Measurements from ENCODE around the gene SLC25A41. TPM values are rescaled to one million over a fixed set of nuclear protein-coding genes. Genes with fewer than 3 reads are reported as not detected.

The SLC25A41 gene
- total and polyA plus RNA-seq, 2 of the 8 experiments (the other 6 are each of a cell fraction or from before 2014, with no cell fraction given) = 0.50 TPM; not detected in 1

- 0 out of 4 replicates have a peak overlapping the region, but pooled peaks of 1 of the 2 experiments have one; percentile 15 for H3K4me2 ChIP-seq (ENCODE audit: insufficient read depth in 1 of 2, low read depth in 2 of 2, low read length in 2 of 2)
- TF ChIP-seq KDM1A (IDR thresholded peaks at IDR 0.05; ENCODE audit: borderline replicate concordance, low read length) = 0 out of 2 replicates have a peak, but pooled peaks have one; percentile 15
- no peak for TF ChIP-seq SP2 (IDR thresholded peaks at IDR 0.05; ENCODE audit: low read length)
These were observed 21.5 kb downstream of the SLC25A41 start for GRCh38 chr19:6412061-6412446.

More at GRCh38 chr19:6412061-6412446, 21.5 kb downstream of the SLC25A41 start:
- no peak for FAIRE-seq
- ChIA-PET CTCF (ENCODE audit: partially characterized antibody) (interaction anchor here (0.6 to 2.7 kb wide), 9 partner anchors 8 to 286 kb away, joined by 3 to 11 read pairs (median 3); partner anchors contain the start of gene PSPN), POLR2A (ENCODE audit: partially characterized antibody) (interaction anchor here (0.9 to 3.3 kb wide), 6 partner anchors 8 to 19 kb away, joined by 3 to 20 read pairs (median 6); partner anchors contain the start of genes GTF2F1 and KHSRP)
- Histone ChIP-seq H3K23ac (ENCODE audit: insufficient read length) (no peak overlapping the region), H3K9ac (replicated peaks in 1 of 4; ENCODE audit: extremely low read depth in 1 of 4, low read depth in 3 of 4, low read length in 3 of 4) (no peak overlapping the region), H2AK5ac (ENCODE audit: low read depth, low read length) (no peak overlapping the region), H3K4me1 (replicated peaks in 1 of 4; ENCODE audit: control insufficient read depth in 3 of 4, insufficient read depth in 4 of 4, low read length in 3 of 4) (peaks cover 0 to 12% (median 6%) of the 10 kb centered on the region in 4 experiments; a peak in 6 of 7 replicates), H4K8ac (ENCODE audit: extremely low read depth, insufficient read depth, low read length) (no peak overlapping the region), H3K4me3 (ENCODE audit: extremely low read depth in 1 of 4, insufficient read depth in 2 of 4, low read depth in 3 of 4, low read length in 4 of 4) (no peak overlapping the region), H2BK15ac (ENCODE audit: low read length) (no peak overlapping the region), H3K18ac (ENCODE audit: extremely low read depth, low read length) (no peak overlapping the region), H3K4ac (replicated peaks; ENCODE audit: insufficient read length, low read depth, low read length) (no peak overlapping the region), H2BK20ac (ENCODE audit: low read length) (no peak overlapping the region), H2BK5ac (ENCODE audit: low read depth, low read length) (no peak overlapping the region), H4K5ac (ENCODE audit: insufficient read length, low read depth, low read length) (no peak overlapping the region), H3K36me3 (ENCODE audit: control insufficient read depth in 2 of 4, insufficient read depth in 4 of 4, low read length in 3 of 4) (peaks cover 10 to 38% (median 26%) of the 10 kb centered on the region in 4 experiments), H3K79me1 (ENCODE audit: low read depth, low read length) (no peaks in the 10 kb centered on the region), H2AFZ (ENCODE audit: low read length) (no peak overlapping the region), H3K23me2 (ENCODE audit: low read depth, low read length) (no peaks in the 10 kb centered on the region), H3K79me2 (ENCODE audit: control insufficient read depth in 1 of 2, insufficient read depth in 2 of 2, low read length in 2 of 2) (no peaks in the 10 kb centered on the region), H3K56ac (replicated peaks; ENCODE audit: insufficient read length, low read depth, low read length) (no peak overlapping the region), H3K9me3 (ENCODE audit: insufficient read depth in 2 of 2, low read depth in 1 of 2, low read length in 1 of 2) (no peaks in the 10 kb centered on the region), H2BK12ac (ENCODE audit: low read depth, low read length) (no peak overlapping the region; the same call in 1 of the 2 replicates), H2BK120ac (replicated peaks; ENCODE audit: low read depth, low read length) (no peak overlapping the region), H4K20me1 (replicated peaks in 1 of 2; ENCODE audit: control insufficient read depth in 1 of 2, insufficient read depth in 2 of 2, low read length in 2 of 2) (peaks cover 3 to 18% of the 10 kb centered on the region in 2 experiments), H4K91ac (replicated peaks; ENCODE audit: insufficient read length, low read length) (no peak overlapping the region), H3K27me3 (replicated peaks in 1 of 4; ENCODE audit: control insufficient read depth in 3 of 4, extremely low read depth in 1 of 4, insufficient read depth in 3 of 4, low read length in 3 of 4) (no peaks in the 10 kb centered on the region), H3K27ac (ENCODE audit: low read depth, low read length) (peak overlapping the region; percentile 13; the same call in 1 of the 2 replicates), H3K14ac (ENCODE audit: insufficient read length) (no peak overlapping the region)
- 79% methylated on average over 12 of the region's 12 CpGs; no CpG with 5 or more reads in 1 of the 2 experiments for WGBS, 2 experiments (ENCODE audit: extremely low coverage in 1 of 2, insufficient coverage in 1 of 2, insufficient read length in 1 of 2, insufficient replicate concordance in 2 of 2, low coverage in 1 of 2, low lambda C conversion rate in 2 of 2, missing lambda C conversion rate in 1 of 2)
- no peak for DNase-seq (ENCODE audit: low read depth in 1 of 2, low spot score in 2 of 2)

Measured in H1 (cell line).